ENCODE results near the gene SPOCK2. TPM values are rescaled to one million over a fixed set of nuclear protein-coding genes. Genes with fewer than 3 reads are reported as not detected.
A peak's percentile ranks its signal among the peaks of the same experiment; 100 is the strongest.

SPOCK2 gene
- total RNA-seq, 3 donors from 2014 or later, result 74.7 to 85.7 (median 83.2) TPM

DNA sequence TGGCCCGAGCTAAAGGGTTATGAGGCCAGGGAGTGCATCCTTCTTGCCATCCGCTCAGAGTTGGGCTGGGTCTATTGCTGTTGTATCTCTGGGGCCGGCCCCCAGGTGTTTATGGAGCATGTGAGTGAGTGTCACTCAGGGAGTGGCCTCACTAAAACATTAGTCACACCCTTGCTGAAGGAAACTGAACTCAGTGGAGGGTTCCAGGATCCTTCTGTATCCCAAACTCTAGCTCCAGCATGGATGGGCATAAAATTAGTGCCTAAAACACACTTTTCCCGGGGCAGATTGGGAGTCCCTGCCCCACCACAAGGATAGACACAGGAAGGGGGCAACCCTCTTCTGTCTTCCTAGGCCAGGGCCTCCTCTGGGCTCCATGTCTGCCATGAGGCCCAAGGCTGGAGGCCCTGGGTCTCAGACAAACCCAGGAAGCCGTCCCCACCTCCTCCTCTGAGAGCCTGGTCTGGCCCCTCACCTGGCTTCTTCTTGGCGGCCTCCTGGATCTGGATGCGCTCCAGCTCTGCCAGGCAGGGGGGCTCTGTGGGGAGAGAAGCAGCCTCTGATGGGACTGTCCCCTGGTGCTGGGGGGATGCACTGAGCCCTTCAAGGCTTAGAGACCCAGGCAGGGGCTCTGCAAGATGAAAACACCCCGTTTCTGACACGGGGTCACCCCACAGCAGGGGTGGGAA, 24.5 kb downstream of the SPOCK2 start:
- ATAC-seq, result no peak
- no peak overlapping the region for H3K4me3 Mint-ChIP-seq
- H3K9me3 Mint-ChIP-seq, result no peaks in the 10 kb centered on the region
- peaks cover 11% of the 10 kb centered on the region for H3K36me3 Mint-ChIP-seq (ENCODE audit: insufficient read depth)
- no peak for DNase-seq
- H3K27me3 Mint-ChIP-seq (ENCODE audit: low read depth), result no peaks in the 10 kb centered on the region
- H3K4me1 Mint-ChIP-seq (ENCODE audit: low read depth), result peaks cover 16% of the 10 kb centered on the region

DNA sequence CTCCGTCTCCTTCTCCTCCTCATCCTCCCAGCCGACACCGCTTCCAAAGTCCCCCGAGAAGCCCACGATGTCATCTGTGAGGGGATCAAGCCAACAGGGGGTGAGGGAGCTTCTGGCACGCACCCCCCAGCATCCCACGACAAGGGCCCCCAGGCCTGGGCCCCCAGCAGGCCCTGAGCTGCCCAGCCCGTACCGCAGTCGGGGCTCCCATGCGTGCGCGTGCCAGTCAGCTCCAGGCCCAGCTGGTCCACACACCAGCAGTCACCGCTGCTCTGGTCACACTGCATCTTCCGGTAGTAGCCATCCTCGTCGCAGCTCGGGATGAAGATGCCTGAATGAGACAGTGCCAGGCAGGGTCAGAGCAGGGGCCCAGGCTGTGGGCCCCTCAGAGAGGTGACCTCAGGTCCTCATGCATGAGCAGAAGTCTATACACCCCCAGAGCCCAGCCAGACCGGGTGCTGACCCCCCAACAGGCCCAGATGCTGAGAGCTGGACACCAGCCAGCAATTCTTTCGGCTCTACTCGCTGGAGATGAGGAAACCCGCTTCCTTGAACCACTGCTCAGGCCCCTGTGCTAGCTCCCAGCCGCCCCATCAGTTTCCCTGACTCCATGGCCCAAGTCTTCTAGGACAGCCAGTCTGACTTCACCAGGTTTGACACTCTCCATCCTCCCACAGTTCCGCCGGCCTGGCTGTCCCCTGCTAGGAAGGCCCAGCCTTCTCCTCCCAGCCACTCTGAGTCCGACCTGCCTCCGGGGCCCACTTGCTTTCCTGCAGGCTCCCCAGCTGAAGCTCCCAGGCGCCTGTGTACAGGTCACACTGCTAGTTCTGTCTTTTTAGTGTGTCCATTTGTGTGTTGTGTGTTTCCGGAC, 25.3 kb downstream of the SPOCK2 start:
- Mint-ChIP-seq H3K36me3 (ENCODE audit: insufficient read depth) (peaks cover 8% of the 10 kb centered on the region), H3K27me3 (ENCODE audit: low read depth) (no peaks in the 10 kb centered on the region), H3K4me1 (ENCODE audit: low read depth) (peaks cover 20% of the 10 kb centered on the region)

DNA sequence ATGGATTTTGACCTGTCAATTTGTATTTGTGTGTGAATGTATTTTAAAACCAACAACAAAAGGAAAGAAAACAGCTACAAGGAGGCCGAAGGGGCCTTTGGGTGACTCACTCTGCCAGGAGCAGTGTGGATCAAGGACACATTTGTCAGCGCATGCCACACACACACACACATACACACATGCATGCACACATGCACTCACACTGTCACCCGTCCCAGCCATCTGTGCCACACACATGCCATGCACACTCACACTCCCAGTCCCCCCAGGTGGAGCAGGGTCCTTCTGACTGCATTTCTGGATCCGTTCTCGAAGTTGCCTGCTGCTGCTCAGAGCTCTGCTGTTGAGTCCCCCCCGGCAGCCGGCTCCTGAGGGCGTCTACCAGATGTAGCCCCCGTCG, 26.0 kb downstream of the SPOCK2 start:
- Mint-ChIP-seq H3K4me3 (no peak overlapping the region), H3K36me3 (ENCODE audit: insufficient read depth) (peaks cover 8% of the 10 kb centered on the region), H3K9me3 (no peaks in the 10 kb centered on the region), H3K27me3 (ENCODE audit: low read depth) (no peaks in the 10 kb centered on the region), H3K4me1 (ENCODE audit: low read depth) (peaks cover 20% of the 10 kb centered on the region)
- ATAC-seq, result no peak
- DNase-seq, result no peak

More for the DNA sequence above, 25.3 kb downstream of the SPOCK2 start:
- Mint-ChIP-seq H3K9me3 (no peaks in the 10 kb centered on the region), H3K4me3 (no peak overlapping the region)
- no peak for ATAC-seq
- DNase-seq, result no peak

DNA sequence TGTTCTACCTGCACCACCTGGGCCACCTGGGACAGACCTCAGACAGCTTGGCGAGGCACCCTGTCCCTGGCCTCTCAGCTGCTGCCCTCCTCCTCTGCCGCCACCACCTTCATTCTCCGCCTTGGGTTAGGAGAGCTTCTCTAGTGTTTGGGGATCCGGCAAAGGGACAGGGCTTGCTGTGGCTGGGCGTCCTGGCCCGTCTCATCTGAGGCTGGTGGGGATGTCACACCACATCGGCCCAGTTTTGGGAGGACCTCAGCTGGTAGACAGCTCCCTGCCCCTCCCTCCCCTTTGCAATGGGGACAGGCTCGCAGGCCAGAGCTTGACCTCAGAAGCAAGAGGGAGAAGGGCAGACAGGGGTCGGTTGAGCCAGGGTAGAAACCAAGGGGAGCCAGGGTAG, 26.4 kb downstream of the SPOCK2 start:
- H3K4me3 Mint-ChIP-seq, result no peak overlapping the region
- peaks cover 6% of the 10 kb centered on the region for H3K36me3 Mint-ChIP-seq (ENCODE audit: insufficient read depth)

DNA sequence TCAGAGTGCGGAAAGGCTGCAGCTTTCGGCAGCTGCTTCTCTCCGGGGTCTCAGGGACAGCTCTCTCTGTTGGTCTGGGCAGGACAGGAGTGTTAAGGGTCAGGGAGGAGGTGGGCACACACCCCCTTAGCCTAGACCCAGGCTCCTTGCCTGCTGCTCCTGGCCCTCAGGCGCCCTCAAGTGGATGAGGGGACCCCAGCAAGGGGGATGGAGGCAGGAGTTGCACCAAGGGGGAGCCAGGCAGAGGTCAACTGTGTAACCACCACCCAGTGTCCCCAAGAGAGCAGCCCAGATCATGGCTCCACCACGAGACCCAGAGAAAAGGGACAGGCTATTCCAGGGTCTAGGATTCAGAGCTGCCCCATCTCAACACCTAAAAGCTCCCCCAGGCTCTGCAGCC, 26.9 kb downstream of the SPOCK2 start:
- no peak for DNase-seq
- no peak overlapping the region for H3K4me3 Mint-ChIP-seq
- no peak for ATAC-seq
- peaks cover 6% of the 10 kb centered on the region for H3K36me3 Mint-ChIP-seq (ENCODE audit: insufficient read depth)
- H3K4me1 Mint-ChIP-seq (ENCODE audit: low read depth), result peaks cover 20% of the 10 kb centered on the region
- H3K27me3 Mint-ChIP-seq (ENCODE audit: low read depth), result no peaks in the 10 kb centered on the region
- H3K9me3 Mint-ChIP-seq, result no peaks in the 10 kb centered on the region

More for the DNA sequence above, 26.4 kb downstream of the SPOCK2 start:
- Mint-ChIP-seq H3K4me1 (ENCODE audit: low read depth) (peaks cover 20% of the 10 kb centered on the region), H3K9me3 (no peaks in the 10 kb centered on the region), H3K27me3 (ENCODE audit: low read depth) (no peaks in the 10 kb centered on the region)
- DNase-seq (no peak), ATAC-seq (no peak)

DNA sequence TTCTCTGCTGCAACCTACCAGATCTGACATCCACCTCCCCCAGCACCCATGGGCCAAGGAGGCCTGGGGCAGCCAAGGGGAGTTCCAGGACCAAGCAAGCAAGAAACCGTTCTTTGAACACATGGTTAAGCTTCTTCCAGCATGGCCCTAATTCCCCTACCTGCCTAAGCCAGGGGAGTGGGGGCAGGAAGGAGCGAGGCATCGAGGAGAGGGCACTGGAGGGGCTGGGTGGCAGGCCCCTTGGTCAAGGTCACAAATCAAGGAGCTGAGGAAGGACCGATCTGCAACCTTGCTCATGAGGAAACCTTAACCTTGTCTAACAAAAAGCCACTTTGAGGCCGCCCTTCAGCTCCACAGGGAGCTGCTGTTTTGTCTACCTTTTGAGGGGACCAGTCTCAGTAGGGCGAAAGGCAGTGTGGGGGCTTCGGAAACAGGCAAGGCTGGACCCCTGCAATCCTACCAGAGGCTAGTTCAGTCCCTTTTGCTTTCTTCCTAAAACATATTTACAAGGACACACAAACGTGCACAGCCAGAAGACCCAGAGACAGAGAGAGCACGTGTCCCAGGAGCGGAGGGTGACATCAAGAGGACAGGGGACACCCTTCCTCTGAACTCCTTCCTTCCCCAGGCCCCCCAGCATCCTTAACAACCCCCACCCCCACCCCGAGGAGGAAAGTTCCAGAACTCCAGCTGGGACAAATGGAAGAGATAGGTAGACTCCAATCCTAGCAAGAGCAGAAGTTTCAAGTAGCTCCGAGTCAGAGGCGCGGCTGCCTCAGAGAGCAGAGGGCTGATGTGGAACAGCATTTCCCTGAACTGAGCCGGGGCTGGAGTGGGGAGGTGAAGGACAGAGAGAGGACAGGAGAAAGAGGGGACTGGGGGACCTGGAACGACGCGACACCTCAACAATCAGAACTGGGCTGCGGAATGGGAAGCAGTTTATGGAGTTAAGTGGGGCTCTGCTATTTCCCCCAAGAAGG, 28.2 kb downstream of the SPOCK2 start:
- ATAC-seq, result no peak
- H3K27me3 Mint-ChIP-seq (ENCODE audit: low read depth), result no peaks in the 10 kb centered on the region
- H3K9me3 Mint-ChIP-seq, result no peaks in the 10 kb centered on the region
- H3K4me3 Mint-ChIP-seq, result no peak overlapping the region
- peaks cover 6% of the 10 kb centered on the region for H3K36me3 Mint-ChIP-seq (ENCODE audit: insufficient read depth)
- no peak for DNase-seq
- H3K4me1 Mint-ChIP-seq (ENCODE audit: low read depth), result peaks cover 20% of the 10 kb centered on the region

DNA sequence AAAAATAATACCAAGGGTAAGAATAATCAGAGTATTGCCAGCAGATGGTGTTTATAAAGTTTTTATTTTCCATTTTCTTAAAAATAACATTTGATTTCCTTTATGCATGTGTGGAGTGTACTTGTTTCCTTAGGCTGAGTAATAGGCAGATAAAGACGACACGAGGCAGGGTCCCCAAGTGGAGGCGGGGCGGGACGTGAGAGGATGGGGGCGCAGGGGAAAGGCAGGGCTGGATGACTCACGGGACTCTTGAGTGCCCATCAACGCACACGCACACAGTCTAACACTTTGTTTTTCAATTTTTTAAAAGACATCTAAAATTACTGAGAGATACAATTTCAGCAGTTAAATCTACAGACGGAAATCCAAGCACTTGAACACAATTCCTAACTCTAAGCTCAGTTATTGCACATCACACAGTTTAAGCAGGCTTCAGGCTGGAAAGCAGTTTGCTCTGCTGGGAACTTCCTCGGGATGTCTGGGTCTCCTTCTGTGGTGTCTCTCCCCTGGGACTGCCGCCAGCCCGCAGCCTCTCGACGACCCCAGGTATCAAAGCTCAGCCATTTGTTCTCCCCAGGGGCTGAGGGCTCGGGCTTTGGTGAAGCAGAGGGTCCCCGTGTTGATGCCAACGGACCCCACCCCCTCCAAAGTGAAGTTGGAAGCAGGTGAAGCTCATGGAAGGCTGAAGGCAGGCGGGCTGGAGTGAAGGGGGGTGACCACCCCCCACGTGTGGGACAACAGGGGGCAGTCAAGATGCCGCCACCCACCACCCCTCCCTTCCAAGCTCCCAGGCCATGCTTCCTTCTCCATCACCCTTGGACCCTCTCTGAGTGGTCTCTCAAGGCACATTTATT, 29.1 kb downstream of the SPOCK2 start:
- Mint-ChIP-seq H3K27me3 (ENCODE audit: low read depth) (no peaks in the 10 kb centered on the region), H3K9me3 (no peaks in the 10 kb centered on the region), H3K36me3 (ENCODE audit: insufficient read depth) (peaks cover 3% of the 10 kb centered on the region), H3K4me3 (no peak overlapping the region), H3K4me1 (ENCODE audit: low read depth) (peaks cover 20% of the 10 kb centered on the region)
- DNase-seq (peak; percentile 60), ATAC-seq (peak; percentile 62 to 73)

DNA sequence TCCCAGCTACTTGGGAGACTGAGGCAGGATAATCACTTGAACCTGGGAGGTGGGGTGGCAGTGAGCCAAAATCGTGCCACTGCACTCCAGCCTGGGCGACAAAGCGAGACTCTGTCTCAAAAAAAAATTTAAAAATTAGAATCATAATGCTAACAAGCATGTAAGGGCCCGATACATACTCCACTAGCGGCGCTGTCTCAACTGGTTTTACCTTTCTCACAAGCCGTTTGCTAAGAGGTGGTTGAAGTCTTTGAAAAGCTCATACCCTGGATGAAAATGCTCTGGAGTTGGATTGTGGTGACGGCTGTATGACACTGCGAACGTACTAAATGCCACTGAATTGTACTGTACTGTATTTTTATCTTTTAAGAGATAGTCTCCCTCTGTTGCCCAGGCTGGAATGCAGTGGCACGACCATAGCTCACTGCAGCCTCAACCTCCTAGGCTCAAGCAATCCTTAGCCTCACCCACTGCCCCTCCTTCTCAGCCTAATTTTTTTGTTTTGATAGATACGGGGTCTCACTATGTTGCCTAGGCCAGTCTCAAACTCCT, 29.9 kb downstream of the SPOCK2 start:
- Mint-ChIP-seq H3K4me1 (ENCODE audit: low read depth) (peaks cover 18% of the 10 kb centered on the region), H3K27me3 (ENCODE audit: low read depth) (no peaks in the 10 kb centered on the region), H3K36me3 (ENCODE audit: insufficient read depth) (no peaks in the 10 kb centered on the region), H3K9me3 (no peaks in the 10 kb centered on the region), H3K4me3 (no peak overlapping the region)
- DNase-seq (no peak), ATAC-seq (no peak)

DNA sequence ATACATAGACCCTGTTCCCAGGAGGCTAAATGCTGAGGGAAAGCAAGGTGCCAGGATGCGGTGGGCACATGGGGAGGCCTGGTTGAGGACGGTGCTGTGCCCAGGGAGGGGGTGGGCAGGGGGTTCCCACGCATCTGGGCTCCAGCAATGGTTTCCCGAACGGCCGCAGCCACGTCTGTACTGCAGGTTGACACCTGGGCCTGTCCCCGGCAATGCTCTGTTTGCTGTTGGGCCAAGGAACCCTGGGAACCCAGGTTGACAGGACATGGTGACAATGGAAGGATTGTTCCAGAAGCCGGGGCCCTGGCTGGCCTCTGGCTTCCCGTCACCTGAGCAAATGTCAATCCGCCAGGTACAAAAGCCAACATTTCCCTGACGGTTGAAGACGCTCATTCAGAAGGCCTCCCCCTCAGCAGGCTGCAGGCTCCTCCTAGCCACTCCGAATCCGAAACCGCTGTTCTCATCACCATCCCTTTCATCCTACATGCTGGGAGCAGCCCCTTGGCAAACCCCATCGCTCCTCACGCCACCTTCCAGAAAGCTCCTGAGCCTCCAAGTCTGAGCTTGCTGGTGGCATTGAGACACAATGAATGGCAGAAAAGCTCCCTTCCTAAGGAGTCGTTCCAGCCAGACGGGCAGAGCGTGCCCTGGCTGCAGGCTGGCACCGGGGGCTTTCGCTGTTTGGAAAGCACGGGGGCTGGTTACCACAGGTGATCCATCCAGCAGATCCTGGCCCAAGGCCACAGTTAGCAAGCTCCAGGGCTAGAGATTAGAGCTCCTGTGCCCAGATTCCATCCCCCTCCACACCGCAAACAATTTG, 31.2 kb downstream of the SPOCK2 start:
- Mint-ChIP-seq H3K36me3 (ENCODE audit: insufficient read depth) (no peaks in the 10 kb centered on the region), H3K27me3 (ENCODE audit: low read depth) (no peaks in the 10 kb centered on the region), H3K4me3 (no peak overlapping the region), H3K4me1 (ENCODE audit: low read depth) (peaks cover 16% of the 10 kb centered on the region), H3K9me3 (no peaks in the 10 kb centered on the region)
- ATAC-seq, result no peak
- DNase-seq, result no peak

DNA sequence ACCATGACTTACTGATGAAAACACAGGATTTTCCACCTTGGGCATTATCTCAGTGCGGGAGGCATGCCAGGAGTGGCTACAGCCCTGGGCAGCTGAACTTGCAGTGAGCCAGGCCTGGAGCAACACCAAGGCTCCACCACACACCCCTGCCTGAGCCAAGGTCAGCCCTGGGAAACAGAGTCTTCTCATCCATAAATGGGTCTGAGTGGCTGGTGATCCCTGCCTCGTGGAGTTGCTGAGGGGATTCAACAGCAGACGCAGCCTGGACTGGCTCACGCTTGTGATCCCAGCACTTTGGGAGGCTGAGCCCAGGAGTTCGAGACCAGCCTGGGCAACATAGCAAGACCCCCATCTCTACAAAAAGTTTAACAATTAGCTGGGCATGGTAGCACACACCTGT, 32.2 kb downstream of the SPOCK2 start:
- Mint-ChIP-seq H3K4me1 (ENCODE audit: low read depth) (peaks cover 15% of the 10 kb centered on the region), H3K9me3 (no peaks in the 10 kb centered on the region), H3K27me3 (ENCODE audit: low read depth) (no peaks in the 10 kb centered on the region), H3K36me3 (ENCODE audit: insufficient read depth) (no peaks in the 10 kb centered on the region), H3K4me3 (no peak overlapping the region)
- DNase-seq, result no peak
- no peak for ATAC-seq

DNA sequence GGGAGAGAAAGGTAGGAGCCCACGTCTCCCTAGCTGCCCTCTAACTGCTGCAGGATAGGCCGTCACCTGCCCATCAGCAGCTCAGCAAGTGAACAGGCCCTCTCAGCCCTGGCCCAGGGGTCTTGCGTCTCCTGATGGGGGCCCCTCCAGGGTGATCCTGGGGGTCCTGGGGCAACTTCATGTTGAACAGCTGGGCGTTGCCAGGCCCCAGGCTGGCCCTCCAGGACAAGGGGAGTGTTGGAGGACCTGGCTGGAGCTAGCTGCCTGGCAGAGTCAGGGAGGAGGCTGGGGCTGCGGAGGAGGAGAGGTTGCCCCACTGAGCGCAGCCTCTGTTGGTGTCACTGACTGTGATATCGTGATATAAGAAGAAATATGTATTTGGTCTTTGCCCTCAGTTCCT, 34.7 kb downstream of the SPOCK2 start:
- no peaks in the 10 kb centered on the region for H3K9me3 Mint-ChIP-seq
- ATAC-seq (no peak), DNase-seq (no peak)
- no peaks in the 10 kb centered on the region for H3K27me3 Mint-ChIP-seq (ENCODE audit: low read depth)
- no peak overlapping the region for H3K4me3 Mint-ChIP-seq
- H3K36me3 Mint-ChIP-seq (ENCODE audit: insufficient read depth), result no peaks in the 10 kb centered on the region
- peaks cover 3% of the 10 kb centered on the region for H3K4me1 Mint-ChIP-seq (ENCODE audit: low read depth)

DNA sequence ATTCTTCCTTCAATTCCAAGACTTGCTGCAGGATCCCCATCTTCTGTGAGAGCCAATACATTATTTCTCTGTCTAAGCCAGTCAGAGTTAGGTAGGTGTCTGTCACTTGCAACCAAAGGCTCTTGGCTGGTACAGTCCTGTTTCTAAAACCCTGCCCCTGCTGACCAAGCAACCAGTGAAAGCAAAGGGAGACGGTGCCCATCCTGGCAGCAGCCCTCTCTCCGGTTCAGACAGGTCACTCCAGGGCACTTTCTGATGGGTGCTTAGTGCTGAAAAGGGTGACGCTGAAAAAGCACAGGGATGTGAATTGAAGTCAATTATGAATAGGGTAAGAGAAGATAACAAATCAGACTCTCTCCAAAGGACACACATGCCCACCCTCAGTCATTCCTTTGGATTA, 37.5 kb downstream of the SPOCK2 start:
- H3K36me3 Mint-ChIP-seq (ENCODE audit: insufficient read depth), result no peaks in the 10 kb centered on the region
- H3K4me3 Mint-ChIP-seq, result no peak overlapping the region
- H3K9me3 Mint-ChIP-seq, result no peaks in the 10 kb centered on the region
- DNase-seq, result no peak
- no peaks in the 10 kb centered on the region for H3K27me3 Mint-ChIP-seq (ENCODE audit: low read depth)
- no peak for ATAC-seq
- peaks cover 5% of the 10 kb centered on the region for H3K4me1 Mint-ChIP-seq (ENCODE audit: low read depth)

All from activated T-cell treated with anti-CD3 and anti-CD28 coated beads, Interleukin-2, amount 50 U/mL, for 4 hours (primary cell).